GM12874 (cell line): ENCODE results near the gene ARL13B.

Experiments used
- TF ChIP-seq, protein P1 (sequence below): IDR thresholded peaks from 2 replicates; pipeline ENCODE4 v1.5.1; 2011; ENCODE audit warnings: low read depth, mild to moderate bottlenecking, control low read depth, low read length, moderate library complexity; ENCODE audit not compliant: insufficient read depth

ARL13B gene

DNA sequence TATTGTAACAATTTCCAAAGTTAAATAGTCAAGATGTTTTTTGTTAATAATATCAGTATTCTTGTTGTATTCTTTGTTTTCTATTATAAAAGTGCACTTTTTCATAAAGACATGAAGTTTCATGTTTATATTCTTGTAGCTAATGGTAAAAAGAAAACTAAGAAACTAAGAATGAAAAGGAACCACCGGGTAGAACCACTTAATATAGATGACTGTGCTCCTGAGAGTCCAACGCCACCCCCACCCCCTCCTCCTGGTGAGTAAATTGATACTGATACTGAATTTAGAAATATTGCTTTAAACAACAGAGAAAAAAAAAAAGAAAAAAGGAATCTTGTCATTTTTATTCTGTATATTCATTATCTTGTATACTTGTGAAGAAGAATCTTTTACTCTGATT, 69.3 kb downstream of the ARL13B start:
- TF ChIP-seq, protein P1, sequence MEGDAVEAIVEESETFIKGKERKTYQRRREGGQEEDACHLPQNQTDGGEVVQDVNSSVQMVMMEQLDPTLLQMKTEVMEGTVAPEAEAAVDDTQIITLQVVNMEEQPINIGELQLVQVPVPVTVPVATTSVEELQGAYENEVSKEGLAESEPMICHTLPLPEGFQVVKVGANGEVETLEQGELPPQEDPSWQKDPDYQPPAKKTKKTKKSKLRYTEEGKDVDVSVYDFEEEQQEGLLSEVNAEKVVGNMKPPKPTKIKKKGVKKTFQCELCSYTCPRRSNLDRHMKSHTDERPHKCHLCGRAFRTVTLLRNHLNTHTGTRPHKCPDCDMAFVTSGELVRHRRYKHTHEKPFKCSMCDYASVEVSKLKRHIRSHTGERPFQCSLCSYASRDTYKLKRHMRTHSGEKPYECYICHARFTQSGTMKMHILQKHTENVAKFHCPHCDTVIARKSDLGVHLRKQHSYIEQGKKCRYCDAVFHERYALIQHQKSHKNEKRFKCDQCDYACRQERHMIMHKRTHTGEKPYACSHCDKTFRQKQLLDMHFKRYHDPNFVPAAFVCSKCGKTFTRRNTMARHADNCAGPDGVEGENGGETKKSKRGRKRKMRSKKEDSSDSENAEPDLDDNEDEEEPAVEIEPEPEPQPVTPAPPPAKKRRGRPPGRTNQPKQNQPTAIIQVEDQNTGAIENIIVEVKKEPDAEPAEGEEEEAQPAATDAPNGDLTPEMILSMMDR = no peak

DNA sequence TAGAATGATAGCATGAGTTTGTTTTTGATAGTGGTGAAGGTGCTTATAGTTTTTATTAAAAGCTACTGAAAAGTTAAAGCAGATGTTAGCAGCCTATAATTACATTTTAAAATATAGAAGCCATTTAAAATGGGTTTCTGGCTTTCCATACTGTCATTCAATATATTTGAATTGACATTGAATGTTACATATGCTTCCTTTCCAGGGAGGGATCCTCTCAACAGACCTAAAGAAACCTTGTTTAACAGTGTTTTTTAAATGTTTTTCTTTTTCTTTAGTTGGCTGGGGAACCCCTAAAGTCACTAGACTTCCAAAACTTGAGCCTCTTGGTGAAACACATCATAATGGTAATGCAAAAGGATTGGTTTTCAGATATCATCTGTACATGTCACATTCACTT, 70.6 kb downstream of the ARL13B start:
- TF ChIP-seq, protein P1 = no peak

DNA sequence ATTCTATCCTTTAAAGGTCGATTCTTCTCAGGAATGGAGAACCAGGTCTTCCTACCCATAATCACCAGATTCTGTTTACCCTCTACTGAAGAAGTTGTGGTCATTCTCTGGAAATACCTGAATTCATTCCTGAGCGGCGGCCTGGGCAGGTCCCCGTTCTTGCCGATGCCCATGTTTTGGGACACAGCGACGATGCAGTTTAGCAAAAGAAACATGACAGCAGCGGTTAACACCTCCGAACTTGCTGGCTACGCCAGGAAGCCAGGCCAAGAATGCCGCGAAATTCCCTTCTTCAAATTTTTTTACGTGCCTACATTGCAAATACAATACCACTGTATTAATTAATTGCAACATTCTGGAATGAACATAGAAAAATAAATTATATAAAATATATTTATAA, 81.3 kb downstream of the ARL13B start:
- TF ChIP-seq, protein P1 = no peak

DNA sequence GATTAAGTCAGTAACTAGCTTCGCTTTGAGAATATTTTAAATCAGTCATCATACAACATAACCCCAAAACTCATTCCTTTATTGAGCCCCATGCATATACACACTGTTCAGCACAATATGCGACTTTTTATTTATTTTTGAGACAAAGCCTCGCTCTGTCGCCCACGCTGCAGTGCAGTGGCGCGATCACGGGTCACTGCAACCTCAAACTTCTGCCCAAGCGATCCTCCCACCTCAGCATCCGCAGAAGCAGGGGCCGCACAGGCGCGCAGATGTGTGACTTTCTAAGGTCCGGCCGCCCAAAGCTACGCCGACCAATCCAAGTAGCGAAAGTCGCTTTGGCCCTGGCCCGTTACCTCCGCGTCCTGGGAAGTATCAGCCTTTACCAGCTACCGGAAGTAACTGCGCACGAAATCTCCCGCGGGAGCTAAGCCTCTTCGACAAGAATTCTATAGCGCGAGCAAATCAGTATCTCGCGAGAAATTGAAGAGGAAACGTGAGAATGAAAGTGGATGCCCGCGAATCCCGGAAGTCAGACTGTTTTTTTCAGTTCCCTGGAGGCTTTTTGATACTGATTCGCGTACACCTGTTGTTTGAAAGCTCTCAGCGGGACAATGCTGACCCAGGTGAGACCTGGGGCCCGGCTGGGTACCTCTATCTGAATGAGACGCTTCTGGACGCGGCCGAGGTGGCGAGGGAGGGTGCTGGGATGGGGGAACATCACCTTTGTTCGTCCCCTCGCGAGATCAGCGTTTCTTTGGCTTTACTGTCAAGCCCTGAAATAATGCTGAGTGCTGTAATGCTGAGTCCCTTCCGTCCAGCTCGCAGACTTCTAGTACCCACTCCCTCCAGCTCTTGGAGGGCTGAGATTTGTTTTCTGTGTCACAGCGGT, 82.8 kb downstream of the ARL13B start, which contains the start of the genes DHFR2 and NSUN3:
Gene DHFR2 (minus strand): TSS at position 404 of the 892 bp plus-strand sequence. CDS start 1,405 bp downstream, outside the sequence.
Gene NSUN3 (plus strand): TSS at position 549 of the 892 bp plus-strand sequence. CDS start 66 bp downstream, at position 615.
- TF ChIP-seq, protein P1 = no peak

DNA sequence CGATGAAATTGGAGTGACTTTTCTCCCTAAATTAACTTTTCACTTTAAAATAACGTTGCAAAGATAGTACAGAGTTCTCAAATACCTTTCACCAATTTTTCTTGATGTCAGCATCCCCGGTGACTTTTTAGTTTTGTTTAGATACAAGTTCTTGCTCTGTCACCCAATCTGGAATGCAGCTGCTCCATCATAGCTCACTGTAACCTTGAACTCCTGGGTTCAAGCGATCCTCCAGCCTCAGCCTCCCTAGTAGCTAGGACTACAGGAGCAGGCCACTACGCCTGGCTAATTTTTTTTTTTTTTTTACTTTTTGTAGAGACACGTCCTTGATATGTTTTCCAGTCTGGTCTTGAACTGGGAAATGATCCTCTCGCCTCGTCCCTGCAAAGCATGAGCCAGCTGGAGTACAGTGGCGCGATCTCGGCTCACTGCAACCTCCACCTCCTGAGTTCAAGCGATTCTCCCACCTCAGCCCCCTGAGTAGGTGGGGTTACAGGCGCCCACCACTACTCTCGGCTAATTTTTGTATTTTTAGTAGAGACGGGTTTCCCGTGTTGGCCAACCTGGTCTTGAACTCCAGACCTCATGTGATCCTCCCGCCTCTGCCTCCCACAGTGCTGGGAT, 83.7 kb downstream of the ARL13B start:
- TF ChIP-seq, protein P1 = no peak

DNA sequence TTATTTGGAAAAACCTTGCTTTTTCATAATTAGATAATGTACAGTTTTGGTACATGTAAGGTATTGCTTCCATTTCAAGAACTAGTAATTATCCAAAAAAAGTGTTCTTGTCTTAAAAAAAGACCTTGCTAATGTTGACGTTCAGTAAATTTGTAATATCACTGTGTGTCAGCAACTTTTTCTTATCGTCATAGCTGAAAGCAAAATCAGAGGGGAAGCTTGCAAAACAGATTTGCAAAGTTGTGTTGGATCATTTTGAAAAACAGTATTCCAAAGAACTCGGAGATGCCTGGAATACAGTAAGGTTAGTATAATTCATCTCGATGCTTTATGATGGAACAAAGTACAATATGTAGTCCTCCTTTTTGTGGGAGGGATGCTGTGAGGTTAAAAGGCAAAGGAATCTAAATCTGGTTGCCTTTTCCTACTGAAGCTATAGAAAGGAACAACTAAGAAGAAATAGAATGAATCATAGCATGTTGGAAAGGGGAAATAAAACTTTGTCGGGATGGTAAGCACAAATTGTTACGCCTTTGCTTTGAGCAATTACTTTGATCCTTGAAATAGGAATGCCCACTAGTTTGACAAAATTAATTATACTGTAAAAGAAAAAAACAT, 84.4 kb downstream of the ARL13B start:
- TF ChIP-seq, protein P1 = no peak

DNA sequence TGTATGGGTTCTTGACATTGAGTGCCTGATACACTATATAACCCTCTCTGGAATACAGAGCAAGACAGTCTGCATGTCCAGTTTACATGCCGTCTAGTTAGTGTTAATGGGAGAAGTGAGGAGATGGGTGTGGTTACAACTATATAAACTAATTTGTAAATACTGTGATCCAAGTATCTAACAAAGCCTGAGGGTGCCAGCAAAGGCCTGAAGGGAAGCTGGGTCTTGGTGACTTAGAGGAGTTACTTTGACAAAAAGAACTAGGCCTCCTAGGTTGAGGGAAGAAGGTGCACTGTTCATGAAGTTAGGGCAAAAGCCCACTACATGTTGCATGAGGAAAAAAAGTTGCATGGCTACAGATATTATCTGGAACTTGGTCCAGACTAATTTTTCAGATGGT, 85.2 kb downstream of the ARL13B start:
- TF ChIP-seq, protein P1 = no peak
